Measurements from ENCODE around the gene ST3GAL3.

ST3GAL3 gene

GRCh38 chr1:43971336-43971980, 264.1 kb downstream of the ST3GAL3 start:
- TF ChIP-seq, protein P1, sequence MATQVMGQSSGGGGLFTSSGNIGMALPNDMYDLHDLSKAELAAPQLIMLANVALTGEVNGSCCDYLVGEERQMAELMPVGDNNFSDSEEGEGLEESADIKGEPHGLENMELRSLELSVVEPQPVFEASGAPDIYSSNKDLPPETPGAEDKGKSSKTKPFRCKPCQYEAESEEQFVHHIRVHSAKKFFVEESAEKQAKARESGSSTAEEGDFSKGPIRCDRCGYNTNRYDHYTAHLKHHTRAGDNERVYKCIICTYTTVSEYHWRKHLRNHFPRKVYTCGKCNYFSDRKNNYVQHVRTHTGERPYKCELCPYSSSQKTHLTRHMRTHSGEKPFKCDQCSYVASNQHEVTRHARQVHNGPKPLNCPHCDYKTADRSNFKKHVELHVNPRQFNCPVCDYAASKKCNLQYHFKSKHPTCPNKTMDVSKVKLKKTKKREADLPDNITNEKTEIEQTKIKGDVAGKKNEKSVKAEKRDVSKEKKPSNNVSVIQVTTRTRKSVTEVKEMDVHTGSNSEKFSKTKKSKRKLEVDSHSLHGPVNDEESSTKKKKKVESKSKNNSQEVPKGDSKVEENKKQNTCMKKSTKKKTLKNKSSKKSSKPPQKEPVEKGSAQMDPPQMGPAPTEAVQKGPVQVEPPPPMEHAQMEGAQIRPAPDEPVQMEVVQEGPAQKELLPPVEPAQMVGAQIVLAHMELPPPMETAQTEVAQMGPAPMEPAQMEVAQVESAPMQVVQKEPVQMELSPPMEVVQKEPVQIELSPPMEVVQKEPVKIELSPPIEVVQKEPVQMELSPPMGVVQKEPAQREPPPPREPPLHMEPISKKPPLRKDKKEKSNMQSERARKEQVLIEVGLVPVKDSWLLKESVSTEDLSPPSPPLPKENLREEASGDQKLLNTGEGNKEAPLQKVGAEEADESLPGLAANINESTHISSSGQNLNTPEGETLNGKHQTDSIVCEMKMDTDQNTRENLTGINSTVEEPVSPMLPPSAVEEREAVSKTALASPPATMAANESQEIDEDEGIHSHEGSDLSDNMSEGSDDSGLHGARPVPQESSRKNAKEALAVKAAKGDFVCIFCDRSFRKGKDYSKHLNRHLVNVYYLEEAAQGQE (IDR thresholded peaks at IDR 0.05; ENCODE audit: insufficient read depth in 1 of 2, low read depth in 2 of 2, low read length in 2 of 2): no peak
- TF ChIP-seq TAF1 (IDR thresholded peaks at IDR 0.05; ENCODE audit: borderline replicate concordance, insufficient read depth, low read length): no peak
- no peak for TF ChIP-seq FOXP2 (optimal IDR thresholded peaks at IDR 0.05; ENCODE audit: borderline replicate concordance, extremely low read depth, extremely low read length, insufficient read depth)
- no peak for TF ChIP-seq SIN3A (IDR thresholded peaks at IDR 0.05; ENCODE audit: borderline replicate concordance, insufficient read depth, low read length)
- TF ChIP-seq POLR2AphosphoS5 (IDR thresholded peaks at IDR 0.05; ENCODE audit: low read depth, low read length): no peak

GRCh38 chr1:43973981-43974442, 266.7 kb downstream of the ST3GAL3 start:
- TF ChIP-seq POLR2AphosphoS5 (IDR thresholded peaks at IDR 0.05; ENCODE audit: low read depth, low read length): no peak
- TF ChIP-seq TAF1 (IDR thresholded peaks at IDR 0.05; ENCODE audit: borderline replicate concordance, insufficient read depth, low read length): no peak
- no peak for TF ChIP-seq SIN3A (IDR thresholded peaks at IDR 0.05; ENCODE audit: borderline replicate concordance, insufficient read depth, low read length)
- TF ChIP-seq FOXP2 (optimal IDR thresholded peaks at IDR 0.05; ENCODE audit: borderline replicate concordance, extremely low read depth, extremely low read length, insufficient read depth): no peak

DNA sequence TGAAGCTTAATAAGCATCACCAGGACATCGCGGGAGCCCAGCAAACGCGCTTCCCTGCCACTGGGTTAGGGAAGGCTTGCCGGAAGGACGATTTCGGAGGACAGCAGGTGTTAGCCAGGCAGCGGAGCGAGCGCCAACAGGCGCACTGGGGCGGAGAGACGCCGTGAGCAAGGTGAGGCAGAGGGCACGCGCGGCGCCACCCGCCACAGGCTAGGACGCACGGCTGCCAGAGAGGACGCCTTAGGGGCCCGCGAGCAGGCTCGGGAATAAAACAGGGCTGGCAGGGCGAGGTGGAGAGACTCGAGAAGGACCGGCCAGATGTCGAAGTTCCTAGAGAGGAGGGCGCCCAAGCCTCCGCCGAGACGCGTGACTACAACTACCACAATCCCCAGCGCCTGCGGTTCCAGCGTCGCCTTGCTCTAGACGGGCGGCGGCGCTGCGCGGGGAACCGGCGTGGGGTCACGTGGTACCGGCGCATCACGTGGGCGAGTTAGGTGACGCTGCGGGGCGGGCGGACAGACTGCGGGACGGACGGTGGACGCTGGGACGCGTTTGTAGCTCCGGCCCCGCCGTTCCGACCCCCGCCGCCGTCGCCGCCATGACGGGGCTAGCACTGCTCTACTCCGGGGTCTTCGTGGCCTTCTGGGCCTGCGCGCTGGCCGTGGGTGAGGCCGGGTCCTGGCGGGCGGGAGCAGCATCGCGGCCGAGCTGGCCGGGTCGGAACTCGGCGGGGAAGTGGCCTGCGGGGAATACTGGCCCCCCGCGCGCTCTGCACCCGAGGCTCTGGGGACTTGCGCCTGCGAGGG, 267.3 kb downstream of the ST3GAL3 start, which contains the start of gene ATP6V0B:
ATP6V0B (plus strand) TSS at position 518 of the 806 bp plus-strand sequence; CDS start at position 599, 81 bp downstream.
- TF ChIP-seq SIN3A (IDR thresholded peaks at IDR 0.05; ENCODE audit: borderline replicate concordance, insufficient read depth, low read length) (0 out of 2 replicates have a peak, but pooled peaks have one; percentile 50), FOXP2 (optimal IDR thresholded peaks at IDR 0.05; ENCODE audit: borderline replicate concordance, extremely low read depth, extremely low read length, insufficient read depth) (peak; percentile 88), TAF1 (IDR thresholded peaks at IDR 0.05; ENCODE audit: borderline replicate concordance, insufficient read depth, low read length) (peak; percentile 48; the same call in 1 of the 2 replicates), POLR2AphosphoS5 (IDR thresholded peaks at IDR 0.05; ENCODE audit: low read depth, low read length) (peak; percentile 70)
- TF ChIP-seq, protein P1 (IDR thresholded peaks at IDR 0.05; ENCODE audit: insufficient read depth in 1 of 2, low read depth in 2 of 2, low read length in 2 of 2): 0 out of 4 replicates have a peak, but pooled peaks have one; percentile 5

- no peak for TF ChIP-seq POLR2AphosphoS5 (IDR thresholded peaks at IDR 0.05; ENCODE audit: low read depth, low read length)
- TF ChIP-seq FOXP2 (optimal IDR thresholded peaks at IDR 0.05; ENCODE audit: borderline replicate concordance, extremely low read depth, extremely low read length, insufficient read depth): no peak
Observed at GRCh38 chr1:43975249-43975961, 268.1 kb downstream of the ST3GAL3 start.

DNA sequence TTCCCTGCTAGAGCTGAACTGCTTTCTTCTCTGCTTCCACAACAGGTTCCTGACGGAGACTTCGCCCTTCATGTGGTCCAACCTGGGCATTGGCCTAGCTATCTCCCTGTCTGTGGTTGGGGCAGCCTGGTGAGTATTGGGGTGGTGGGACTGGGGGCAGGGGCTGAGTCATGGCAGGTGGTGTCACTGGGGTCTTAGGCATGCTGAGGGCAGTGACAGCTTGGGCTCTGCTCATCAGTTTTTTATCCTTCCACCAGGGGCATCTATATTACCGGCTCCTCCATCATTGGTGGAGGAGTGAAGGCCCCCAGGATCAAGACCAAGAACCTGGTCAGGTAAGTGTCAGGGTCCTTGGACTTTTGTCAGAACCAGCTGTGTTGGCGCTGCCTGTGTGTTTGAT, 268.7 kb downstream of the ST3GAL3 start:
- TF ChIP-seq, protein P1 (IDR thresholded peaks at IDR 0.05; ENCODE audit: insufficient read depth in 1 of 2, low read depth in 2 of 2, low read length in 2 of 2): no peak
- TF ChIP-seq TAF1 (IDR thresholded peaks at IDR 0.05; ENCODE audit: borderline replicate concordance, insufficient read depth, low read length) (no peak), POLR2AphosphoS5 (IDR thresholded peaks at IDR 0.05; ENCODE audit: low read depth, low read length) (no peak), SIN3A (IDR thresholded peaks at IDR 0.05; ENCODE audit: borderline replicate concordance, insufficient read depth, low read length) (no peak), FOXP2 (optimal IDR thresholded peaks at IDR 0.05; ENCODE audit: borderline replicate concordance, extremely low read depth, extremely low read length, insufficient read depth) (no peak)

Data from PFSK-1 (cell line).